ENCODE measurements around the gene HIPK1. TPM values are rescaled to one million over a fixed set of nuclear protein-coding genes. Genes with fewer than 3 reads are reported as not detected.

The HIPK1 gene
- total RNA-seq, 1 experiment from 2014 or later: 40.1 TPM

DNA sequence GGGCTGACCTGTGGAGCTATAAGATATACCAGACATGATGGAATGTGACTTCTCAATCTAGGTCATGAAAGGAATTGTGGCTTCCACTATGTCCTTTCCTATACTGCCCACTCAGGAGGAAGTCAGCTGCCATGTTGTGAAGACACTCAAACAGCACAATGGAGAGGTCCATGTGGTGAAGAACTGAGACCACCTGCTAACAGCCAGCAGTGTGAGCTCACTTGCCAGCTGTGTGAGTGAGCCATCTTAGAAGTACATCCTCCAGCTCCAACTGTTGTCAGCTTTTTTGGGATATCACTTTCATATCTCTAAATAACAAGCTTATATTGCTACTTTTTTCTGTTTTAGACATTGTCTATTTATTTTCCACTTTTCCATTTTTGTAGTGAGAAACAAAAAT, 79.9 kb downstream of the HIPK1 start:
- H3K79me2 ChIP-seq (ENCODE audit: insufficient read depth, low read length): no peaks in the 10 kb centered on the region
- ChIA-PET RAD21 (ENCODE audit: low non-redundant PET in 1 of 2, low total read pairs in 2 of 2, uncharacterized antibody in 2 of 2, unreplicated experiment in 2 of 2) (no interaction called here), CTCF (interaction anchor here (1.4 kb wide), 1 partner anchor 30 kb away, joined by 3 read pairs; no protein-coding TSS in a partner anchor), POLR2A (no interaction called here)
- TF ChIP-seq, protein P1, sequence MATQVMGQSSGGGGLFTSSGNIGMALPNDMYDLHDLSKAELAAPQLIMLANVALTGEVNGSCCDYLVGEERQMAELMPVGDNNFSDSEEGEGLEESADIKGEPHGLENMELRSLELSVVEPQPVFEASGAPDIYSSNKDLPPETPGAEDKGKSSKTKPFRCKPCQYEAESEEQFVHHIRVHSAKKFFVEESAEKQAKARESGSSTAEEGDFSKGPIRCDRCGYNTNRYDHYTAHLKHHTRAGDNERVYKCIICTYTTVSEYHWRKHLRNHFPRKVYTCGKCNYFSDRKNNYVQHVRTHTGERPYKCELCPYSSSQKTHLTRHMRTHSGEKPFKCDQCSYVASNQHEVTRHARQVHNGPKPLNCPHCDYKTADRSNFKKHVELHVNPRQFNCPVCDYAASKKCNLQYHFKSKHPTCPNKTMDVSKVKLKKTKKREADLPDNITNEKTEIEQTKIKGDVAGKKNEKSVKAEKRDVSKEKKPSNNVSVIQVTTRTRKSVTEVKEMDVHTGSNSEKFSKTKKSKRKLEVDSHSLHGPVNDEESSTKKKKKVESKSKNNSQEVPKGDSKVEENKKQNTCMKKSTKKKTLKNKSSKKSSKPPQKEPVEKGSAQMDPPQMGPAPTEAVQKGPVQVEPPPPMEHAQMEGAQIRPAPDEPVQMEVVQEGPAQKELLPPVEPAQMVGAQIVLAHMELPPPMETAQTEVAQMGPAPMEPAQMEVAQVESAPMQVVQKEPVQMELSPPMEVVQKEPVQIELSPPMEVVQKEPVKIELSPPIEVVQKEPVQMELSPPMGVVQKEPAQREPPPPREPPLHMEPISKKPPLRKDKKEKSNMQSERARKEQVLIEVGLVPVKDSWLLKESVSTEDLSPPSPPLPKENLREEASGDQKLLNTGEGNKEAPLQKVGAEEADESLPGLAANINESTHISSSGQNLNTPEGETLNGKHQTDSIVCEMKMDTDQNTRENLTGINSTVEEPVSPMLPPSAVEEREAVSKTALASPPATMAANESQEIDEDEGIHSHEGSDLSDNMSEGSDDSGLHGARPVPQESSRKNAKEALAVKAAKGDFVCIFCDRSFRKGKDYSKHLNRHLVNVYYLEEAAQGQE (IDR thresholded peaks at IDR 0.05; ENCODE audit: low read depth): no peak
- TF ChIP-seq POLR2AphosphoS5 (IDR thresholded peaks at IDR 0.05; ENCODE audit: low read depth, low read length): no peak
- no peak for TF ChIP-seq JUND (IDR thresholded peaks at IDR 0.05)
- no peak for TF ChIP-seq EGR1 (IDR thresholded peaks at IDR 0.05; ENCODE audit: low read depth)
- TF ChIP-seq ZNF274 (IDR thresholded peaks at IDR 0.05; ENCODE audit: low read depth, low read length): no peak
- TF ChIP-seq, protein P2, sequence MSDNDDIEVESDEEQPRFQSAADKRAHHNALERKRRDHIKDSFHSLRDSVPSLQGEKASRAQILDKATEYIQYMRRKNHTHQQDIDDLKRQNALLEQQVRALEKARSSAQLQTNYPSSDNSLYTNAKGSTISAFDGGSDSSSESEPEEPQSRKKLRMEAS (IDR thresholded peaks at IDR 0.05): no peak
- TF ChIP-seq, protein P3, sequence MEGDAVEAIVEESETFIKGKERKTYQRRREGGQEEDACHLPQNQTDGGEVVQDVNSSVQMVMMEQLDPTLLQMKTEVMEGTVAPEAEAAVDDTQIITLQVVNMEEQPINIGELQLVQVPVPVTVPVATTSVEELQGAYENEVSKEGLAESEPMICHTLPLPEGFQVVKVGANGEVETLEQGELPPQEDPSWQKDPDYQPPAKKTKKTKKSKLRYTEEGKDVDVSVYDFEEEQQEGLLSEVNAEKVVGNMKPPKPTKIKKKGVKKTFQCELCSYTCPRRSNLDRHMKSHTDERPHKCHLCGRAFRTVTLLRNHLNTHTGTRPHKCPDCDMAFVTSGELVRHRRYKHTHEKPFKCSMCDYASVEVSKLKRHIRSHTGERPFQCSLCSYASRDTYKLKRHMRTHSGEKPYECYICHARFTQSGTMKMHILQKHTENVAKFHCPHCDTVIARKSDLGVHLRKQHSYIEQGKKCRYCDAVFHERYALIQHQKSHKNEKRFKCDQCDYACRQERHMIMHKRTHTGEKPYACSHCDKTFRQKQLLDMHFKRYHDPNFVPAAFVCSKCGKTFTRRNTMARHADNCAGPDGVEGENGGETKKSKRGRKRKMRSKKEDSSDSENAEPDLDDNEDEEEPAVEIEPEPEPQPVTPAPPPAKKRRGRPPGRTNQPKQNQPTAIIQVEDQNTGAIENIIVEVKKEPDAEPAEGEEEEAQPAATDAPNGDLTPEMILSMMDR (IDR thresholded peaks at IDR 0.05 in 2 of 3, conservative IDR thresholded peaks at IDR 0.05 in 1 of 3; ENCODE audit: borderline replicate concordance in 1 of 3, insufficient read depth in 1 of 3, low read depth in 2 of 3, low read length in 2 of 3): no peak
- no peak for TF ChIP-seq SRF (IDR thresholded peaks at IDR 0.05; ENCODE audit: low read depth)
- no peak for TF ChIP-seq FOSL1 (IDR thresholded peaks at IDR 0.05; ENCODE audit: low read depth)
- TF ChIP-seq SP1 (IDR thresholded peaks at IDR 0.05; ENCODE audit: low read depth): no peak
- TF ChIP-seq, protein P4, sequence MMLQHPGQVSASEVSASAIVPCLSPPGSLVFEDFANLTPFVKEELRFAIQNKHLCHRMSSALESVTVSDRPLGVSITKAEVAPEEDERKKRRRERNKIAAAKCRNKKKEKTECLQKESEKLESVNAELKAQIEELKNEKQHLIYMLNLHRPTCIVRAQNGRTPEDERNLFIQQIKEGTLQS (IDR thresholded peaks at IDR 0.05): no peak
- TF ChIP-seq TCF7L2 (IDR thresholded peaks at IDR 0.05; ENCODE audit: borderline replicate concordance, extremely low read depth, insufficient read depth, insufficient read length): no peak
- TF ChIP-seq CEBPB (IDR thresholded peaks at IDR 0.05; ENCODE audit: low read depth): no peak
- no peak for TF ChIP-seq CBX3 (IDR thresholded peaks at IDR 0.05; ENCODE audit: low read depth)
- intact Hi-C loops (cut with micrococcal nuclease): no loop called here
- H4K20me1 ChIP-seq (ENCODE audit: insufficient read depth): no peaks in the 10 kb centered on the region
- ATAC-seq (no peak), DNase-seq (ENCODE audit: low read depth, low spot score) (no peak)
- H3K36me3 ChIP-seq (ENCODE audit: control insufficient read depth in 1 of 2, insufficient read depth in 2 of 2, low read length in 2 of 2): no peaks in the 10 kb centered on the region
- no TSS peak for BruUV-seq (replicated peaks)
- H3K9ac ChIP-seq (ENCODE audit: low read length): no peak overlapping the region
- peaks cover 0 to 5% of the 10 kb centered on the region in 2 experiments; a peak in 1 of 4 replicates for H3K4me1 ChIP-seq (ENCODE audit: control insufficient read depth in 1 of 2, insufficient read depth in 2 of 2, low read length in 2 of 2)
- no peak overlapping the region for H3K27ac ChIP-seq (ENCODE audit: low read depth, low read length)
- no peak overlapping the region for H3K4me3 ChIP-seq (replicated peaks in 1 of 2; ENCODE audit: low read depth in 1 of 2, low read length in 2 of 2)
- no peaks in the 10 kb centered on the region for H3K9me2 ChIP-seq (ENCODE audit: insufficient read depth)
- no peaks in the 10 kb centered on the region for H3K9me3 ChIP-seq (ENCODE audit: control insufficient read depth in 1 of 2, insufficient read depth in 1 of 2, low read depth in 1 of 2, low read length in 2 of 2)
- H3K4me2 ChIP-seq (ENCODE audit: low read length): no peak overlapping the region
- no peaks in the 10 kb centered on the region for H3K27me3 ChIP-seq (ENCODE audit: insufficient read depth, low read length)
- H2AFZ ChIP-seq (ENCODE audit: low read depth, low read length, poor library complexity, severe bottlenecking): no peak overlapping the region
